Ishikawa (cell line): Measurements from ENCODE around the gene AMMECR1.

Experiments
- RAD21 ChIP-seq: IDR thresholded peaks from 2 replicates; pipeline ENCODE4 v1.6.1; 2012; ENCODE audit warnings: low read depth
- TF ChIP-seq, protein P1 (sequence below): IDR thresholded peaks from 2 replicates; pipeline ENCODE4 v1.6.1; 2012; ENCODE audit warnings: low read depth, mild to moderate bottlenecking

DNA sequence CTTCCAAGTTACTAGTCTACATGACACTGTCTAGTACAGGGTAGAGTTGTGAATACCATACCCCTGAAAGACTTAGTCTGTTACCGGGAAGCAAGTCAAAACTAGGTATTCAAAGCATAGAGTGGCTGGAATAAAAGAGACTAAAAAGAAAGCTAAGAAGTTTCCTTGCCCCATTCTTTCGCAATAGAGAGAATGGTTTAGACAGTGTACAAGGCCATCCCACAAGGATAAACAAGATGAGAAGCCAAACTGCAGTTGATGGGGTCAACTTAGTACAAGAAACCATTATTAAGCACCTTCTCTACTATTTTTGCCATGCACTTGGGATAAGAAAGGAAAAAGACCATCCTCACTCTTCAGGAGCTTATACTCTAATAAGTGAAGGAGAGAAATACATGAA, 30.3 kb downstream of the AMMECR1 start:
- TF ChIP-seq RAD21 = no peak
- TF ChIP-seq, protein P1, sequence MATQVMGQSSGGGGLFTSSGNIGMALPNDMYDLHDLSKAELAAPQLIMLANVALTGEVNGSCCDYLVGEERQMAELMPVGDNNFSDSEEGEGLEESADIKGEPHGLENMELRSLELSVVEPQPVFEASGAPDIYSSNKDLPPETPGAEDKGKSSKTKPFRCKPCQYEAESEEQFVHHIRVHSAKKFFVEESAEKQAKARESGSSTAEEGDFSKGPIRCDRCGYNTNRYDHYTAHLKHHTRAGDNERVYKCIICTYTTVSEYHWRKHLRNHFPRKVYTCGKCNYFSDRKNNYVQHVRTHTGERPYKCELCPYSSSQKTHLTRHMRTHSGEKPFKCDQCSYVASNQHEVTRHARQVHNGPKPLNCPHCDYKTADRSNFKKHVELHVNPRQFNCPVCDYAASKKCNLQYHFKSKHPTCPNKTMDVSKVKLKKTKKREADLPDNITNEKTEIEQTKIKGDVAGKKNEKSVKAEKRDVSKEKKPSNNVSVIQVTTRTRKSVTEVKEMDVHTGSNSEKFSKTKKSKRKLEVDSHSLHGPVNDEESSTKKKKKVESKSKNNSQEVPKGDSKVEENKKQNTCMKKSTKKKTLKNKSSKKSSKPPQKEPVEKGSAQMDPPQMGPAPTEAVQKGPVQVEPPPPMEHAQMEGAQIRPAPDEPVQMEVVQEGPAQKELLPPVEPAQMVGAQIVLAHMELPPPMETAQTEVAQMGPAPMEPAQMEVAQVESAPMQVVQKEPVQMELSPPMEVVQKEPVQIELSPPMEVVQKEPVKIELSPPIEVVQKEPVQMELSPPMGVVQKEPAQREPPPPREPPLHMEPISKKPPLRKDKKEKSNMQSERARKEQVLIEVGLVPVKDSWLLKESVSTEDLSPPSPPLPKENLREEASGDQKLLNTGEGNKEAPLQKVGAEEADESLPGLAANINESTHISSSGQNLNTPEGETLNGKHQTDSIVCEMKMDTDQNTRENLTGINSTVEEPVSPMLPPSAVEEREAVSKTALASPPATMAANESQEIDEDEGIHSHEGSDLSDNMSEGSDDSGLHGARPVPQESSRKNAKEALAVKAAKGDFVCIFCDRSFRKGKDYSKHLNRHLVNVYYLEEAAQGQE = no peak
